Body of pancreas (tissue), 4 donors: ENCODE results near the gene TASOR2.

Source experiments
- POLR2A ChIP-seq, 3 donors: fragments of 450-650 bp; IDR thresholded peaks; one replicate each; pipeline ENCODE4 v1.6.1; 2016; ENCODE audit warnings: antibody characterized with exemption in 3 of 3, mild to moderate bottlenecking in 2 of 3
- TF ChIP-seq, protein P1 (sequence below), 7 experiments: fragments of 450-650 bp in 4 of 7; fragments of 200-600 bp in 3 of 7; sonication (generic) in 3 of 7; IDR thresholded peaks; one replicate each; pipeline ENCODE4 v1.5.1; 2016 to 2019; ENCODE audit warnings: antibody characterized with exemption in 7 of 7

DNA sequence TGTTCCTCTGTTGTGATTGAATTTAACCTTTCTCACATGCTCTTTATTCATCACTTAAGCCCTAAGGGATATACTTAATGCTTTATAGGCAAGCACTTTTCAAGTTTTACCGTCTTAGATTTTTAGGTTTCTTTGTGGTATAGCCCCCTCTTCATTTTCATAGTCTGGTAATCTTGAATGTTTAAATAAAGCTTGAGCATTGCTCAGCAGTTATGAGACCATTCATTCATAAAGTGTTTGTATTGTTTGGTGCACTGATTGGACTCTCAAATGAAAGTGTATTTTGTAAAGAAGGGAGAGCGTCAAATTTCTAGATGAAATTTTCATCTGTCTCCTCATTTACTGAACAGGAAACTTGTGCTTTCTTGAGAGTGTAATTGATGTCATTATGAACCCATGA is 25.2 kb downstream of the TASOR2 start:
- TF ChIP-seq, protein P1, sequence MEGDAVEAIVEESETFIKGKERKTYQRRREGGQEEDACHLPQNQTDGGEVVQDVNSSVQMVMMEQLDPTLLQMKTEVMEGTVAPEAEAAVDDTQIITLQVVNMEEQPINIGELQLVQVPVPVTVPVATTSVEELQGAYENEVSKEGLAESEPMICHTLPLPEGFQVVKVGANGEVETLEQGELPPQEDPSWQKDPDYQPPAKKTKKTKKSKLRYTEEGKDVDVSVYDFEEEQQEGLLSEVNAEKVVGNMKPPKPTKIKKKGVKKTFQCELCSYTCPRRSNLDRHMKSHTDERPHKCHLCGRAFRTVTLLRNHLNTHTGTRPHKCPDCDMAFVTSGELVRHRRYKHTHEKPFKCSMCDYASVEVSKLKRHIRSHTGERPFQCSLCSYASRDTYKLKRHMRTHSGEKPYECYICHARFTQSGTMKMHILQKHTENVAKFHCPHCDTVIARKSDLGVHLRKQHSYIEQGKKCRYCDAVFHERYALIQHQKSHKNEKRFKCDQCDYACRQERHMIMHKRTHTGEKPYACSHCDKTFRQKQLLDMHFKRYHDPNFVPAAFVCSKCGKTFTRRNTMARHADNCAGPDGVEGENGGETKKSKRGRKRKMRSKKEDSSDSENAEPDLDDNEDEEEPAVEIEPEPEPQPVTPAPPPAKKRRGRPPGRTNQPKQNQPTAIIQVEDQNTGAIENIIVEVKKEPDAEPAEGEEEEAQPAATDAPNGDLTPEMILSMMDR (IDR thresholded peaks at IDR 0.05) = no peak
- no peak for TF ChIP-seq POLR2A (IDR thresholded peaks at IDR 0.05)
